ENCODE data around the gene GLRX3.
"Not testable (repeated sequence)": the region's sequence is repeated elsewhere in the genome, so short reads cannot be mapped to it uniquely, and the experiment has no call there.

The GLRX3 gene

DNA sequence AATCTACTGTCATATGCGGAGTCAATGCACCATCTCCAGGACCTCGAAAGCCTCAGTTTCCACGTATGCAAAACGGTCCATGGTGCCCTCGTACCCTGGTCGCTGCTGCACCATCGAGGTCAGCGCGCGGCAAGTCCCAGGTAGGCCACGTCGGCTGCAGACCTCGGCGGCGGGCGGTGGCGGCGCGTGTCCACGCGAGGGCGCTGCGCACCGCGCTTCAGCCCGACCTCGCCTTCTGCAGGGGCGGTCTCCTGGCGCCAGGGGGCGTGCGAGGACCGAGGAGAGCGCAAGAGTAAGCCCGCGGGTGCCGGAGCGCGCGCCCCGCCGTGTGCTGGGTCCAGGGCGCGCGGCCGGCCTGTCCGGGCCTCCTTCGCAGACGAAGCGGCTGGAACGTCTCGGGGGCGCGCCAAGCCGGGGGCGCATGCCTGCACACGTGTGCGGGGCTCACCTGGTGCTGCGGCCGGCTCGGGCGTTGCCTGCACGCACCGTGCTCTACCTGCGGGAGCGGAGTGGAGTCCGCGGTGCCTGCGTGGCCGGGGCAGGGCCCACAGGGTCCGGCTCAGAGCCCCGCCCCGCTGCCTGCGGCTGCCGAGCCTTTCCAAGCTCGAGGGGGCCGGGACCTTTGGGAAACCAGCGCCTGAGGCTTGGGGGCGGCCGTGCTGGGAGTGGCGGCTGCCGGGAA is 54.0 kb downstream of the GLRX3 start:
- peak; percentile 58 to 88 for DNase-seq

DNA sequence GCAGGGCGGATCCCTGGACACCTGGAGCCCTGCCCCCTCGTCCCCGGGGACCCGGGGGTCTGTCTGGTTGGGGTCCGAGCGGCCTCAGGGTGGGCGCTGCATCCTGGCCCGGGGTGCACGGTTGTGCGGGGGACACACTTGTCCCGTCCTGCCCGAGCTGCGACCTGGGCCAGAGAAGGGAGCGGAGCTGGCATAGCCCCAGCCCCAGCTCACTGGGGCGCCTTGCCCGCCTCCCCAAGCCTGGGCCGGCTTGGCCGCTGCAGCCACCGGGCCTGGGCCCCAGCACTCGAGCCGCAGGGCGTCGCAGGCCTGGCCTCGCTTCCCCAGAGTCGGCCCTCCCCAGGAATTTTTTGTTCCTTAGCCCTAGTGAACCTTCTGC is 54.5 kb downstream of the GLRX3 start:
- DNase-seq, result no peak

GRCh38 chr10:130191380-130191779 is 55.2 kb downstream of the GLRX3 start:
- DNase-seq, result peak in 1 of 2 donors; percentile 32

GRCh38 chr10:130192276-130192848 is 56.2 kb downstream of the GLRX3 start:
- no peak for DNase-seq

DNA sequence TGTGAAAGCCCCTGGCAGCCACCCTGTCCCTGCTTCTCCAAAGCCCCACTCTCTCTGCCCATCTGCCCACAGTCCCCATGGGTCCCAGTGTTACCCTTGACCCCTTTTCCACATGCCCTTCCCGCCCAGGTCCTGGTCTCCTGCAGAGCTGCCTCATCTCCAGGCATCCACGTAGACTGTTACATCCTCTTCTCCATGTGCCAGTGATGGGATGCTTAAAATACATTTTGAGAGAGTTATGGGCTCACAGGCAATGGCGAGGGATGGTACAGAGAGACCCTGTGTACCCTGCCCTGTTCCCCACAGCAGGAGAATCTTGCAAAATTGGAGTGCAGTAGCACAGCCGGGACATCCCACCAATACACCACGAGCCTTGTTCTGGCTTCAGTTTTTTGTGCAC is 56.8 kb downstream of the GLRX3 start:
- DNase-seq, result no peak

DNA sequence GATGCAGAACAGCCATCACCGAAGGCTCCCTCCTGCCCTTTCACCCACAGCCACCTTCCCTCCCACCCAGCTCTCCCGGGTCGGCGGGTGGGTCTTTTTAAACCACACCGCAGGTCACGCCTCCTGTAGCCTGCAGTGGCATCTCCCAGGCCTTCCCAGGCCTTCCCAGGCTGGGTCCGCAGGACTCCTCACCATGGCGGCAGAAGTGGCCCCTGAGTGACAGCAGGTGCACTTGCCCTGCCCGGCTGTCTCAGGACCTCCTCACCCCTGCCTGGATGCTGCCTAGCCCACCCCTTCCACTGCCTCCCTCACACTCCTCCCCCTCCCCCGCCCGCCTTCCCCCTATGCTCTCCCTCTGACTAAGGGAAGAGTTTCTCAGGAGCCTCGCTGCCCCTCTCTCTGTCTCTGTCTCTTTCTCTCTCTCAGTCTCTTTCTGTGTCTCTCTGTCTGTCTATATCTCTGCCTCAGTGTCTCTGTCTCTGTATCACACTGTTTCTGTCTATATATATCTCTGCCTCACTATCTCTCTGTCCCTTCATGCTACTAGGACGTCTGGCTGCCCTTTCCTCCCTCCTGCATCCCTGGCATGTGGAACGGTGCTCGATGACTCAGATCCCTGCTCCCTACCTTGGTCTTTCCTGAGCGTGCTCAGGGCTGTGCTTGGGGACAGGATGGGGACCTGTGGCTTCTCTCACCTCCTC is 57.5 kb downstream of the GLRX3 start:
- no peak for DNase-seq

DNA sequence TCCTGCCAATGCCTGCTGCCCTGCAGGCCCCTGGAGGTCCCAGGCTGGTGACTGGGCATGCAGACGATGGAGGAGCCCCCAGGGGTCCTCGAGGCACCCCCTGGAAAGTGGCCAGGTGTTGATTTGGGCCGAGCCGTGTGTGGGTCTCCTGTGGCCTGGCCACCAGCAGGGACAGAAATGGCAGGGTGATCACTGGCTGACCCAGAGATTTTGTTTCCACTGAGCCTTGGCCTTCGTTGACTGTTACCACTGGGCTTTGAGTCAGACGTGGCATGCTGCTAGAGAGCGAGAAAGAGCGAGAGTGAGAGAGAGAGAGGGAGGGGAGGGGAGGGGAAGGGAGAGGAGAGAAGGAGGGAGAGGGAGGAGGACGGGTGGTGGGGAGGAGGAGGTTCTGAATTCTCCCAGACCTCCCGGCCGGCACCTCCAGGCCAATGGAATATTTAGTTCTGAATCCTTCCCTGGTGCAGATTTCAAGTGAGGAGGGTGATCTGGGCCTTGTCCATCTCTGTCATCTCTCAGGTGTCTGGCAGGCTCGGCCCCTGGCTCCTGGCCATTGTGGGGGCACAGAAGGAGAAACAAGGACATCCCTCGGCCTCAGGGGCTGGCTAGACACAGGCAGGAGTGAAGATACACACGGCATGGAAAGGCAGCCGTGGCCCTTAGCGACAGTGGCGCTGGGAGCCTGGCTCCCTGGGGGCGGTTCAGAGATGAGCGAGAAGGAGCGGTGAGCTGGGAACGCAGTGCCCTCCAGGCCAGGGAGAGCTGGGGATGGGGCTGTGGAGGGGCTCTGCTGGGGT is 58.2 kb downstream of the GLRX3 start:
- DNase-seq, result no peak

GRCh38 chr10:130194991-130195645 is 58.9 kb downstream of the GLRX3 start:
- no peak for DNase-seq

GRCh38 chr10:130195746-130196294 is 59.6 kb downstream of the GLRX3 start:
- DNase-seq, result no peak

GRCh38 chr10:130196511-130197487 is 60.6 kb downstream of the GLRX3 start:
- no peak for DNase-seq

GRCh38 chr10:130198651-130199050 is 62.5 kb downstream of the GLRX3 start:
- no peak for DNase-seq

DNA sequence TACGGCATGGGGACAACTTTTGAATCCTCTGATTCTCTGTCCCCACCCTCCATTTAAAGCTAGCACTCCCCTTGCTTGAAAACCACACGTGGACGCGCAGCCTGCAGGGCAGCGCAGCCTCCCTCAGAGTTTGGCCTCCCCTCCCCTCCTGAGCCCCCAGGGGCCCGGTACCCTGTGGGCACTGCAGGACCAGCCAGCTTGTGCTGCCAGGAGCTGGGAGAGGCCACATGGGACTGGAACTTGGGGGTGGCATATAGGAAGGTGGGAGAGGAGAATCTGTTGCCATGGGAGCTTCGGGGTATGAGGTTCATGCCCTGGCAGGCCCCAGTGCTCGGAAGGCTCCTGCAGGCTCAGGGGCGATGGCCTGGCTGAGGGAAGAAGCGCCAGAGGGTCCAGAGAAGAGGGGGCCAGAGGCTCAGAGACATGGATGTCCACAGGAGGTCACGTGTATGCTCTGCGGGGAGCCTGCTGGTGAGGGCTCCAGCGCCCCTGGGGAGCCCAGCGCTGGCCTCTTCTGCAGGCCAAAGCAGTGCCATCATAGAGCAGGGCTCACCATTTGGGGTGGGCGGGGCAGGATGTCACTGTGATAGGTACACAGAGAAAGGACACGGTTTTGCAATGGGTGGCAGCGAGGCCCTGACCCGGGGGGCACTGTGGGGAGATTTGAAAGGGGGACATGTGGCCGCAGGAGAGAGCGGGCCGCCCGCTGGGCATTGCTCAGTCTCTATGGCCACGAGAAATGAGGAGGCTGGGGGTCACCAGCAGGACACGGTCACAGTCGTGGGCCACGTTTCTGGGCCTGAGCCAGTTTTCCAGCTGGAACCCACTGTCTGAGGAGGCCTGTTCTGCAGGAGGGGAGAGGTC is 64.2 kb downstream of the GLRX3 start:
- no peak for DNase-seq

DNA sequence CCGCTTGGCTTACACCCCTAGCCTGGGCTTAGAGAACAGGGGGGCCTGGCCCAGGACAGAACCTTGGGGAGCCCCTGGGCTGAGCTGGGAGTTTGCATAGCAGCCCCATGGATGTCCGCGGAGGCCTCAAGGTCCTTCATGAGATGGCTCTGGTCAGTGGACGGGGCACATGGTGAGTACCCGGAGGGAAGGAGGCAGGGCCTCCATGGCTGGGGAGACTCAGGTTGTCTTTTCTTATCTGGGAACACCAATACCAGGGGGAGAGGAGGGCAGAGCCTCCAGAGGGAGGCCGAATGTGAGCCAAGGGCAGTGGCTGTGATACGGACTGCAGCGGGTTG is 64.8 kb downstream of the GLRX3 start:
- no peak for DNase-seq

GRCh38 chr10:130202150-130202549 is 66.0 kb downstream of the GLRX3 start:
- not testable (repeated sequence) for DNase-seq

GRCh38 chr10:130202984-130203621 is 66.9 kb downstream of the GLRX3 start:
- no peak for DNase-seq

- no peak for DNase-seq
These were observed 67.4 kb downstream of the GLRX3 start for GRCh38 chr10:130203626-130204025.

DNA sequence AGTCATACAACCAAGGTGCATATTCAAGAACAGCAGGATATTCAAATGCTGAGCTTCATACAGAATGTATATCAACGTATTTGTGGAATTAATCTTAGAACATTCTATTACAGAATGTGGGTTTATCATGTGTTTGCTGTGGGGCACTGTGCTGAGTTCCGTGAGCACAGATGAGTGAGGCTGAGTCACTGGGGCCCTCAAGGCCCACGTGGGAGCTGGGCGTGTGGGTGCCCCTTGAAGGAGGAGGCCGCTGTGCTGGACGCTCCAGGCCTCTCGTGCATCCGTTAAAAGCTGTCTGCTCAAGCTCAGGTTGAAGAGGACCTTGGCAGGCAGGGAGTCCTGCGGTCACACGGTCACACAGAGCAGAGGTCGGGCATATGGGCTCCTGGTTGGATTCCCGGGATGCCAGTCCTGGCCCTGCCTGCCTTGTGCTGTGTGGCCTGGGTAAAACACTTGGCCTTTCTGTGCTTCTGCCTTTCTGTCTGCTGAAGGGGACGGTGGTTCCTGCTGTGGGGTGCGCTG is 70.1 kb downstream of the GLRX3 start:
- no peak for DNase-seq

DNA sequence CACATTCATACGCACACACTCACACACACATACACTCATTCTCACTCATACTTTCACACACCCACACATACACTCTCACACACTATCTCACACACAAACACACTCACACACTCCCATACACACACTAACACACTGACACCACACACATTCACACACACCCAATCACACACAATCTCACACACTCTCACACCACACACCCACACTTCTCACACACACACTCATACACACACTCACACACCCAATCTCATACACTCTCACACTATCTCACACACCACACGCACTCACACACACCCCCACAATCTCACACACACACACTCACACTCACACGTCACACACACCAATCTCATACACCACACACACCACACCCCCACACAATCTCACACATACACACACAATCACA is 71.0 kb downstream of the GLRX3 start:
- DNase-seq, result no peak

DNA sequence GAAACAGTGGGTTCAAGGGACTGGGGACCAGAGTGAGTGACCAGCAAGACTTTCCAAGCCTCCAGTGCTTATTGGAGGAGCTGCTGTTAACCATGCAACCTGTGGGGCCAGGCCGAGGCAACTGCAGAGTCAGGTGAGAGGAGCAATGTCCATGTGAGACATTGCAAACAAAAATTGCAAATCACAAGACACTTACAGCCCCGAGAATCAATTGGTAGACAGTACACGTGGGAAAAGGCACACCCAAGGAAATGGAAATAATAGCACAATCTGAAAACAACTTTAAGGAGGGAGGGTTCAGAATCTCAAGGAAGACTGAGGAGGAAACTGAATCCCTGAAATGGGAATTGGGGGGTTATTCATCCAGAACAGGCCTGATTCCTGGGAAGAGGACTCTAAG is 72.6 kb downstream of the GLRX3 start:
- no peak for DNase-seq

DNA sequence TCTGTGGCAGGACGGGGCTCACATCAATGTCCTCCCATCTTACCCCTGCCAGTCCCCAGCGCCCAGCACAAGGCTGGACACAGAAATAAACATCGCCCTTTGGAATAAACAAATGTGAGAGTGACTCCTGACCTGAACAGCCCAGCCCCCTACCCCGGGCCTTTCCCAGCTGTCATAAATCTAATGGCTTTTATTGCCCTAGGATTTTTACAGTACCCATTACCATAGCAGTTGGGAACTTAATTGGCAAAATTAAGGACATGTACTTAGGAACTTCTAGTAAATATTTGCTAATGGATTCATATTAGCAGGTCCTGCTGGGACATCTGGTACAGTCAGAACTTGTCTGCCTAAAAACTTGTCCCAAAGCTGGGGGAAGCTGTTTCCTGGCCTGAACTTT is 76.6 kb downstream of the GLRX3 start:
- no peak for DNase-seq
